Neural cell (in vitro differentiated cells): ENCODE data around the gene SIAH2.

Experiments
- RAD21 ChIP-seq: fragments of 450-650 bp; conservative IDR thresholded peaks from 2 replicates; pipeline ENCODE4 v1.6.1; 2014; ENCODE audit warnings: antibody characterized with exemption, mild to moderate bottlenecking, moderate library complexity
- TF ChIP-seq, protein P1 (sequence below): fragments of 450-650 bp; IDR thresholded peaks from 2 replicates; pipeline ENCODE4 v1.5.1; 2014; ENCODE audit warnings: antibody characterized with exemption, mild to moderate bottlenecking, moderate library complexity; ENCODE audit not compliant: poor library complexity, severe bottlenecking

GRCh38 chr3:150798122-150798618, 35.2 kb upstream of the SIAH2 start:
- no peak for TF ChIP-seq RAD21
- TF ChIP-seq, protein P1, sequence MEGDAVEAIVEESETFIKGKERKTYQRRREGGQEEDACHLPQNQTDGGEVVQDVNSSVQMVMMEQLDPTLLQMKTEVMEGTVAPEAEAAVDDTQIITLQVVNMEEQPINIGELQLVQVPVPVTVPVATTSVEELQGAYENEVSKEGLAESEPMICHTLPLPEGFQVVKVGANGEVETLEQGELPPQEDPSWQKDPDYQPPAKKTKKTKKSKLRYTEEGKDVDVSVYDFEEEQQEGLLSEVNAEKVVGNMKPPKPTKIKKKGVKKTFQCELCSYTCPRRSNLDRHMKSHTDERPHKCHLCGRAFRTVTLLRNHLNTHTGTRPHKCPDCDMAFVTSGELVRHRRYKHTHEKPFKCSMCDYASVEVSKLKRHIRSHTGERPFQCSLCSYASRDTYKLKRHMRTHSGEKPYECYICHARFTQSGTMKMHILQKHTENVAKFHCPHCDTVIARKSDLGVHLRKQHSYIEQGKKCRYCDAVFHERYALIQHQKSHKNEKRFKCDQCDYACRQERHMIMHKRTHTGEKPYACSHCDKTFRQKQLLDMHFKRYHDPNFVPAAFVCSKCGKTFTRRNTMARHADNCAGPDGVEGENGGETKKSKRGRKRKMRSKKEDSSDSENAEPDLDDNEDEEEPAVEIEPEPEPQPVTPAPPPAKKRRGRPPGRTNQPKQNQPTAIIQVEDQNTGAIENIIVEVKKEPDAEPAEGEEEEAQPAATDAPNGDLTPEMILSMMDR = no peak
